ENCODE measurements around the gene ZNF407.
"Not testable (repeated sequence)": the region's sequence is repeated elsewhere in the genome, so short reads cannot be mapped to it uniquely, and the experiment has no call there.

DNA sequence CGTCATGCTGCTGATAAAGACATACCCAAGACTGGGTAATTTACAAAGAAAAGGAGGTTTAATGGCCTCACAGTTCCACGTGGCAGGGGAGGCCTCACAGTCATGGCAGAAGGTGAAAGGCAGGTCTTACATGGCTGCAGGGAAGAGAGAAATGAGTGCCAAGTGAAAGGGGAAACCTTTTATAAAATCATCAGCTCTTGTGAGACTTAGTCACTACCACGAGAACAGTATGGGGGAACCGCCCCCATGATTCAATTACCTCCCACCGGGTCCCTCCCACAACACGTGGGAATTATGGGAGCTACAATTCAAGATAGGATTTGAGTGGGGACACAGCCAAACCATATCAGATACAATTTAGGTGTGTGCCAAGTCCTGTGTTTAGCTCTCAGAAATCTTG lies 506.4 kb downstream of the ZNF407 start:
- not testable (repeated sequence) for TF ChIP-seq IKZF3 (tag by site-specific recombination; IDR thresholded peaks at IDR 0.05); TCF7L2 (IDR thresholded peaks at IDR 0.05; ENCODE audit: borderline replicate concordance, low read depth, low read length); HOXC10 (CRISPR knock-in tag; IDR thresholded peaks at IDR 0.05); ZNF423 (tag by site-specific recombination; IDR thresholded peaks at IDR 0.05); ZNF747 (tag by site-specific recombination; IDR thresholded peaks at IDR 0.05); ZBTB8A (tag by site-specific recombination; IDR thresholded peaks at IDR 0.05)
- TF ChIP-seq, protein P1, sequence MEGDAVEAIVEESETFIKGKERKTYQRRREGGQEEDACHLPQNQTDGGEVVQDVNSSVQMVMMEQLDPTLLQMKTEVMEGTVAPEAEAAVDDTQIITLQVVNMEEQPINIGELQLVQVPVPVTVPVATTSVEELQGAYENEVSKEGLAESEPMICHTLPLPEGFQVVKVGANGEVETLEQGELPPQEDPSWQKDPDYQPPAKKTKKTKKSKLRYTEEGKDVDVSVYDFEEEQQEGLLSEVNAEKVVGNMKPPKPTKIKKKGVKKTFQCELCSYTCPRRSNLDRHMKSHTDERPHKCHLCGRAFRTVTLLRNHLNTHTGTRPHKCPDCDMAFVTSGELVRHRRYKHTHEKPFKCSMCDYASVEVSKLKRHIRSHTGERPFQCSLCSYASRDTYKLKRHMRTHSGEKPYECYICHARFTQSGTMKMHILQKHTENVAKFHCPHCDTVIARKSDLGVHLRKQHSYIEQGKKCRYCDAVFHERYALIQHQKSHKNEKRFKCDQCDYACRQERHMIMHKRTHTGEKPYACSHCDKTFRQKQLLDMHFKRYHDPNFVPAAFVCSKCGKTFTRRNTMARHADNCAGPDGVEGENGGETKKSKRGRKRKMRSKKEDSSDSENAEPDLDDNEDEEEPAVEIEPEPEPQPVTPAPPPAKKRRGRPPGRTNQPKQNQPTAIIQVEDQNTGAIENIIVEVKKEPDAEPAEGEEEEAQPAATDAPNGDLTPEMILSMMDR (tag by site-specific recombination; IDR thresholded peaks at IDR 0.05): not testable (repeated sequence)
- TF ChIP-seq, protein P2, sequence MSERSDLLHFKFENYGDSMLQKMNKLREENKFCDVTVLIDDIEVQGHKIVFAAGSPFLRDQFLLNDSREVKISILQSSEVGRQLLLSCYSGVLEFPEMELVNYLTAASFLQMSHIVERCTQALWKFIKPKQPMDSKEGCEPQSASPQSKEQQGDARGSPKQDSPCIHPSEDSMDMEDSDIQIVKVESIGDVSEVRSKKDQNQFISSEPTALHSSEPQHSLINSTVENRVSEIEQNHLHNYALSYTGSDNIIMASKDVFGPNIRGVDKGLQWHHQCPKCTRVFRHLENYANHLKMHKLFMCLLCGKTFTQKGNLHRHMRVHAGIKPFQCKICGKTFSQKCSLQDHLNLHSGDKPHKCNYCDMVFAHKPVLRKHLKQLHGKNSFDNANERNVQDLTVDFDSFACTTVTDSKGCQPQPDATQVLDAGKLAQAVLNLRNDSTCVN (tag by site-specific recombination; optimal IDR thresholded peaks at IDR 0.05): not testable (repeated sequence)

Measured in HEK293 (cell line).